ENCODE results near the gene MAPK4. TPM values are rescaled to one million over a fixed set of nuclear protein-coding genes. Genes with fewer than 3 reads are reported as not detected.
"Not testable (repeated sequence)": the region's sequence is repeated elsewhere in the genome, so short reads cannot be mapped to it uniquely, and the experiment has no call there.

MAPK4 gene
- total RNA-seq, 6 donors from 2014 or later, result 1.0 to 12.0 (median 6.7) TPM

DNA sequence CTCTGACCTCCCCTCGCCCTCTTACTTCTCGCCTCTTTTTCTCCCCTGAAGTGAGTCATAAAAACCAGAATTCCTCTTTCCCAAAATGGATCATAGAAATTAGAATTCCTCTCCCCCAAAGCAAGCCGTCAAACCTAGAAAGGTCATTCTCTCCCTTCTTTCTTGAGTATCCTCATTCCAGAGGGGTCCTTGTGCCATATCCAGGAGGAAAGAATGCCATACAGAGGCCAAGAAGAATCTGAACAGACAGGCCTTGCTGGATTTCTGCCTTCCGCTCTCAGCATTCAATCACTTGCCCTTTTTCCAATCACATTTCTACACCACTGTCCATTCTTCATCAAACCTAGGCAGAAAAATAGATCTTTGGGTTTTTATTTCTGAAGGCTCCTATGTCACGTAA is 31.1 kb upstream of the MAPK4 start:
- no peaks in the 10 kb centered on the region for H3K4me1 ChIP-seq
- no peak for DNase-seq
- no peak overlapping the region for H3K4me3 ChIP-seq
- ATAC-seq (ENCODE audit: low FRiP score in 2 of 2), result no peak
- no peak for TF ChIP-seq POLR2AphosphoS5 (IDR thresholded peaks at IDR 0.05)
- no peak for TF ChIP-seq EP300 (IDR thresholded peaks at IDR 0.05)
- TF ChIP-seq, protein P1, sequence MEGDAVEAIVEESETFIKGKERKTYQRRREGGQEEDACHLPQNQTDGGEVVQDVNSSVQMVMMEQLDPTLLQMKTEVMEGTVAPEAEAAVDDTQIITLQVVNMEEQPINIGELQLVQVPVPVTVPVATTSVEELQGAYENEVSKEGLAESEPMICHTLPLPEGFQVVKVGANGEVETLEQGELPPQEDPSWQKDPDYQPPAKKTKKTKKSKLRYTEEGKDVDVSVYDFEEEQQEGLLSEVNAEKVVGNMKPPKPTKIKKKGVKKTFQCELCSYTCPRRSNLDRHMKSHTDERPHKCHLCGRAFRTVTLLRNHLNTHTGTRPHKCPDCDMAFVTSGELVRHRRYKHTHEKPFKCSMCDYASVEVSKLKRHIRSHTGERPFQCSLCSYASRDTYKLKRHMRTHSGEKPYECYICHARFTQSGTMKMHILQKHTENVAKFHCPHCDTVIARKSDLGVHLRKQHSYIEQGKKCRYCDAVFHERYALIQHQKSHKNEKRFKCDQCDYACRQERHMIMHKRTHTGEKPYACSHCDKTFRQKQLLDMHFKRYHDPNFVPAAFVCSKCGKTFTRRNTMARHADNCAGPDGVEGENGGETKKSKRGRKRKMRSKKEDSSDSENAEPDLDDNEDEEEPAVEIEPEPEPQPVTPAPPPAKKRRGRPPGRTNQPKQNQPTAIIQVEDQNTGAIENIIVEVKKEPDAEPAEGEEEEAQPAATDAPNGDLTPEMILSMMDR (IDR thresholded peaks at IDR 0.05), result no peak
- no peak for TF ChIP-seq POLR2A (IDR thresholded peaks at IDR 0.05)
- WGBS, 2 donors, result 81 to 90% methylated on average over 5 of the region's 5 CpGs
- no peak overlapping the region for H3K27ac ChIP-seq
- no peaks in the 10 kb centered on the region for H3K36me3 ChIP-seq
- peaks cover 0 to 13% (median 8%) of the 10 kb centered on the region in 4 donors for H3K9me3 ChIP-seq
- no peaks in the 10 kb centered on the region for H3K27me3 ChIP-seq

DNA sequence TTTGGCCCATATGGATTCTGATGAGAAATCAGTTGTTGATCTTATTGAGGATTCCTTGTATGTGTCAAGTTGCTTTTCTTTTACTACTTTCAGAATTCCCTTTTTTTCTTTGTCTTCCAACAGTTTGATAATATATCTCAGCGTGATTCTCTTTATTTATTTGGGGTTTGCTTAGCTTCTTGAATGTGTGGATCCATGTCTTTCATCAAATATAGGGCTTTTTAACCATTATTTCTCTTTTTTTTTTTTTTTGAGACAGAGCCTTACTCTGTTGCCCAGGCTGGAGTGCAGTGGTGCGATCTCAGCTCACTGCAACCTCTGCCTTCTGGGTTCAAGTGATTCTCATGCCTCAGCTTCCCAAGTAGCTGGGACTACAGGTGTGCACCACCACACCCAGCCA is 26.1 kb upstream of the MAPK4 start:
- WGBS, 2 donors, result 79 to 84% methylated on average over 2 of the region's 2 CpGs
- not testable (repeated sequence) for H3K4me3 ChIP-seq; H3K4me1 ChIP-seq; H3K36me3 ChIP-seq; DNase-seq; H3K27me3 ChIP-seq; ATAC-seq (ENCODE audit: low FRiP score in 2 of 2); H3K27ac ChIP-seq
- H3K9me3 ChIP-seq, result peaks cover 0 to 18% (median 14%) of the 10 kb centered on the region in 4 donors

DNA sequence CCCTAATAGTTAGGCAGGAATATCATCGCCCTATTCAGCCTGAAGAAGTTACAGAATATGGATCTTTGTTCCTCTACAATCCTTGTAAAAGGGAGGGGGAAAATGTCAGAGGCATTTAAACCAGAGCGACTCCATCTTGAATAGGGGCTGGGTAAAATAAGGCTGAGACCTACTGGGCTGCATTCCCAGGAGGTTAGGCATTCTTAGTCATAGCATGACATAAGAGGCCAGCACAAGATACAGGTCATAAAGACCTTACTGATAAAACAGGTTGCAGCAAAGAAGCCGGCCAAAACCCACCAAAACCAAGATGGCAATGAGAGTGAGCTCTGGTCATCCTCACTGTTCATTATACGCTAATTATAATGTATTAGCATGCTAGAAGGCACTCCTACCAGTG is 15.4 kb upstream of the MAPK4 start:
- not testable (repeated sequence) for H3K27ac ChIP-seq; ATAC-seq (ENCODE audit: low FRiP score in 2 of 2); H3K9me3 ChIP-seq; H3K4me3 ChIP-seq; H3K36me3 ChIP-seq; H3K4me1 ChIP-seq; DNase-seq; H3K27me3 ChIP-seq
- WGBS, 2 donors, result 89 to 90% methylated on average over 4 of the region's 4 CpGs

DNA sequence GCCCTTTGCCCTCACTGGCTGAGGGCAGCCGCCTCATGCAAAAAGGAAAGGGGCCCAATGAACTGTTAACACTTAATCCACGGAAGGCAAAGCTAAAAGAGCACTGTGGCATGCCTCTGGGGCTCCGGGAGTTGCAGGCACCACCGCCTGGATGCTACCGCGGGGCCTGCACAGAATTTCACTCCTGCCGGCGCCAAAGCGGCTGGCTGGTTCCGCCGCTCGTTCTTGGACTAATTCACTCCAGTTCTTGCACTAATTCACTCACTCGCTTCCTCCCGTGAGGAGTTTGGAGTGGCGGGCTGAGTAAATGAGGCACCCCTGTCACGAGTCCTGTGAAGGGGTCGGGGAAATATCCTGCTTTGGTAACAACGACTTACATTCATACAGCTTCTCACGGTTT is 14.0 kb upstream of the MAPK4 start:
- no peak for ATAC-seq (ENCODE audit: low FRiP score in 2 of 2)
- no peak overlapping the region for H3K4me3 ChIP-seq
- peaks cover 0 to 4% (median 0%) of the 10 kb centered on the region in 4 donors for H3K9me3 ChIP-seq
- DNase-seq, result peak in 1 of 2 donors; percentile 42
- H3K36me3 ChIP-seq, result no peaks in the 10 kb centered on the region
- 86 to 91% methylated on average over 18 to 19 of the region's 19 CpGs for WGBS, 2 donors
- no peaks in the 10 kb centered on the region for H3K4me1 ChIP-seq
- H3K27me3 ChIP-seq, result no peaks in the 10 kb centered on the region
- no peak overlapping the region for H3K27ac ChIP-seq
- no peak for TF ChIP-seq POLR2A (IDR thresholded peaks at IDR 0.05)
- TF ChIP-seq, protein P1 (IDR thresholded peaks at IDR 0.05), result no peak
- no peak for TF ChIP-seq EP300 (IDR thresholded peaks at IDR 0.05)
- no peak for TF ChIP-seq POLR2AphosphoS5 (IDR thresholded peaks at IDR 0.05)

DNA sequence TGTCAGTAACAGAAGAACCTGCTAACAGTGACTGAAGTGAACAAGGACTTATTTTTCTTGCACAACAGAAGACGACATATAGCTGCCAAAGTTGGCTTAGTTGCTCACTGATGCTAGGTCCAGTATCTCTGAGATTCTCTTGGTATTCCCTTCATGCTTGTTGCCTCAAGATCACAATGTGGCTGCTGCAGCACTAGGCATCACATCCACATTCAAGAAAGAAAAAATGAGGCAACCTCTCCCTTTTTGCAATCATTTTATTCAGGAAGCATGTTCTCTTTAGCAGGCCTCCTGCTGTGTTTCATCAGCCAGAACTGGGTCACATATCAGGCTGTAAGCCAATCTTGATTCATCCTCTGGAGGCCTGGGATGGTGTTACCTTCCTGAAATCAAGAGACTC is 11.7 kb upstream of the MAPK4 start:
- no peak for ATAC-seq (ENCODE audit: low FRiP score in 2 of 2)
- no peak overlapping the region for H3K4me3 ChIP-seq
- 59 to 67% methylated on average over 1 of the region's 1 CpG for WGBS, 2 donors
- no peaks in the 10 kb centered on the region for H3K27me3 ChIP-seq
- no peak for DNase-seq
- no peaks in the 10 kb centered on the region for H3K36me3 ChIP-seq
- peaks cover 0 to 4% (median 0%) of the 10 kb centered on the region in 4 donors for H3K9me3 ChIP-seq
- H3K4me1 ChIP-seq, result no peaks in the 10 kb centered on the region
- TF ChIP-seq, protein P1 (IDR thresholded peaks at IDR 0.05), result no peak
- no peak for TF ChIP-seq POLR2AphosphoS5 (IDR thresholded peaks at IDR 0.05)
- no peak for TF ChIP-seq POLR2A (IDR thresholded peaks at IDR 0.05)
- no peak for TF ChIP-seq EP300 (IDR thresholded peaks at IDR 0.05)
- no peak overlapping the region for H3K27ac ChIP-seq

DNA sequence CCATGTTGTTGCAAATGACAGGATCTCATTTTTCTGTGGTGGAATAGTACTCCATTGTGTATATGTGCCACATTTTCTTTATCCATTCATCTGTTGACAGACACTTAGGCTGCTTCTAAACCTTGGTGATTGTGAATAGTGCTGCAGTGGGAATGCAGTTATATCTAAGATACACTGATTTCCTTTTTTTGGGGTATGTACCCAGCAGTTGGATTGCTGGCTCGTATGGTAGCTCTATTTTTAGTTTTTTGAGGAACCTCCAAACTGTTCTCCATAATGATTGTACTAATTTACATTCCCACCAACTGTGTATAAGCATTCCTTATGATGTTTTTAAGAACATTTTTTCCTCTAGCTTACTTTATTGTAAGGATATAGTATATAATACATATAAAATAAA is 8.2 kb upstream of the MAPK4 start:
- not testable (repeated sequence) for DNase-seq; ATAC-seq (ENCODE audit: low FRiP score in 2 of 2); H3K4me3 ChIP-seq; H3K4me1 ChIP-seq; H3K27ac ChIP-seq; H3K27me3 ChIP-seq; H3K9me3 ChIP-seq; H3K36me3 ChIP-seq
- 23 to 26% methylated on average over 1 of the region's 1 CpG for WGBS, 2 donors

Measured in upper lobe of left lung (tissue), 6 donors.